Adrenal gland (tissue), 12 donors: ENCODE measurements around the gene TEX29. TPM values are rescaled to one million over a fixed set of nuclear protein-coding genes. Genes with fewer than 3 reads are reported as not detected.

Experiments
- DNase-seq, 7 donors: peaks; one replicate each; pipeline ENCODE4 v3.0.0-alpha.2; 2019 to 2020
- H3K27ac ChIP-seq, 5 donors: fragments of 200-600 bp; sonication (generic) in 4 of 5; 1 replicate in 3 of 5; 2 replicates in 2 of 5; pipeline versions ENCODE4 v1.5.1 to v1.8.0; 2016 to 2020; ENCODE audit warnings: mild to moderate bottlenecking in 1 of 5
- H3K27me3 ChIP-seq: fragments of 200-600 bp; 2 replicates; pipeline ENCODE4 v1.8.0; 2021
- H3K36me3 ChIP-seq, 2 donors: fragments of 200-600 bp; replicated peaks in 1 of 2; 1 replicate in 1 of 2; 2 replicates in 1 of 2; pipeline versions ENCODE4 v1.5.1 to v1.8.0; 2018 to 2022
- H3K4me1 ChIP-seq, 2 donors: fragments of 200-600 bp; replicated peaks in 1 of 2; 1 replicate in 1 of 2; 2 replicates in 1 of 2; pipeline versions ENCODE4 v1.5.1 to v1.8.0; 2018 to 2021
- H3K4me3 ChIP-seq, 4 donors: fragments of 200-600 bp; sonication (generic) in 3 of 4; one replicate each; pipeline ENCODE4 v1.5.1; 2016 to 2018
- H3K9me3 ChIP-seq, 3 donors: fragments of 200-600 bp; sonication (generic) in 1 of 3; replicated peaks in 1 of 3; 1 replicate in 2 of 3; 2 replicates in 1 of 3; pipeline versions ENCODE4 v1.5.1 to v1.8.0; 2016 to 2021
- POLR2A ChIP-seq, 2 donors: fragments of 450-650 bp; IDR thresholded peaks; one replicate each; pipeline ENCODE4 v1.6.1; 2017; ENCODE audit warnings: antibody characterized with exemption in 2 of 2, mild to moderate bottlenecking in 2 of 2, moderate library complexity in 1 of 2
- WGBS, 4 donors: extraction: QIAGEN DNeasy Blood & Tissue Kit in 2 of 4; methylation state at CpG; one replicate each; pipeline versions ENCODE4 v1.1.5 to v1.1.7; 2013 to 2017; 5-methylcytosine and 5-hydroxymethylcytosine counted together
- intact Hi-C, 2 donors: fragments of 100-400 bp; cut with DNase I; formaldehyde crosslinking; loops; one replicate each; pipeline versions ENCODE4 v1.14.1 to v1.15.0; 2022 to 2023
- polyA plus RNA-seq, 3 donors: library from polyadenylated mRNA; stranded (reverse); fragments of 200-250 nt in 2 of 3; fragments of 350-450 nt in 1 of 3; fragmentation: Illumina TruSeq in 1 of 3; extraction: RNeasy Lipid Tissue Mini Kit (QIAGEN cat#74804) in 1 of 3; gene quantifications; one replicate each; pipeline ENCODE4 v1.2.3, GENCODE V29; 2013 to 2014
- total RNA-seq, 9 donors: library from RNA; depleted of rRNA in 4 of 9; stranded (reverse); fragments of >200 nt in 4 of 9; fragments of 120-200 nt in 1 of 9; fragmentation: NEBNext Ultra II Directional in 1 of 9; extraction: Animal tissue kit (Norgen Biotek cat#: 25700) in 1 of 9; gene quantifications; one replicate each; pipeline versions ENCODE4 v1.1.0 to v1.2.4, GENCODE V29; 2013 to 2023
- TF ChIP-seq, protein P1 (sequence below), 6 experiments: fragments of 450-650 bp in 4 of 6; fragments of 200-600 bp in 2 of 6; sonication (generic) in 1 of 6; IDR thresholded peaks; 1 replicate in 5 of 6; 2 replicates in 1 of 6; pipeline versions ENCODE4 v1.5.1 to v1.8.0; 2016 to 2021; ENCODE audit warnings: antibody characterized with exemption in 6 of 6, mild to moderate bottlenecking in 2 of 6, moderate library complexity in 1 of 6
- donor health status: healthy with polysubstance abuse.
- donor health status: Bipolar disorder and iron deficiency.
- donor health status: DM: yes; HTN: yes; CAD: no.
- donor health status: DM: no; HTN: no; CAD: no.
- donor health status: DM: no; HTN: no; CAD: no.
- donor health status: DM: yes; HTN: yes; CAD: no.

Gene TEX29
- total and polyA plus RNA-seq, 12 donors: 0.28 to 4.0 (median 0.34) TPM; not detected in 7

DNA sequence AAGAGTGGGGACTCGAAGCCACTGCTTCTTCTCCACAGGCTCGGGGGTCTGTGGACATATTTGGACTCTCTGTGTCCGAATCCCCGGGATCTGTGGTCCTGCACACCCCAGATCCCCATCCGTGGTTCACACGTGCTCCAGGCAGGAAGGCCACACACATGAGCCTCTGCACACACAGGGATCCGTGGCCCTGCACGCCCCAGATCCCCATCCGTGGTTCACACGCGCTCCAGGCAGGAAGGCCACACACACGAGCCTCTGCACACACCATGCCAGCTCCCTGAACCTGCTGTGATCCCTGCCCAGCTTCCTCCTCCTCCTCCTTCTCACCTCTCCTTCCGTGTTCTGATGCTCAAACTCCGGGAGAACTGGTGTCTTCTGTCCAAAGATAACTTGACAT, 3.1 kb downstream of the TEX29 start:
- intact Hi-C loops: no loop called here
- WGBS, 4 donors: 77 to 84% (median 79%) methylated on average over 14 of the region's 14 CpGs
- Histone ChIP-seq H3K36me3 (no peaks in the 10 kb centered on the region), H3K4me3 (no peak overlapping the region), H3K27ac (no peak overlapping the region), H3K4me1 (no peaks in the 10 kb centered on the region), H3K9me3 (no peaks in the 10 kb centered on the region), H3K27me3 (no peaks in the 10 kb centered on the region)
- DNase-seq: no peak
- no peak for TF ChIP-seq POLR2A (IDR thresholded peaks at IDR 0.05)
- TF ChIP-seq, protein P1, sequence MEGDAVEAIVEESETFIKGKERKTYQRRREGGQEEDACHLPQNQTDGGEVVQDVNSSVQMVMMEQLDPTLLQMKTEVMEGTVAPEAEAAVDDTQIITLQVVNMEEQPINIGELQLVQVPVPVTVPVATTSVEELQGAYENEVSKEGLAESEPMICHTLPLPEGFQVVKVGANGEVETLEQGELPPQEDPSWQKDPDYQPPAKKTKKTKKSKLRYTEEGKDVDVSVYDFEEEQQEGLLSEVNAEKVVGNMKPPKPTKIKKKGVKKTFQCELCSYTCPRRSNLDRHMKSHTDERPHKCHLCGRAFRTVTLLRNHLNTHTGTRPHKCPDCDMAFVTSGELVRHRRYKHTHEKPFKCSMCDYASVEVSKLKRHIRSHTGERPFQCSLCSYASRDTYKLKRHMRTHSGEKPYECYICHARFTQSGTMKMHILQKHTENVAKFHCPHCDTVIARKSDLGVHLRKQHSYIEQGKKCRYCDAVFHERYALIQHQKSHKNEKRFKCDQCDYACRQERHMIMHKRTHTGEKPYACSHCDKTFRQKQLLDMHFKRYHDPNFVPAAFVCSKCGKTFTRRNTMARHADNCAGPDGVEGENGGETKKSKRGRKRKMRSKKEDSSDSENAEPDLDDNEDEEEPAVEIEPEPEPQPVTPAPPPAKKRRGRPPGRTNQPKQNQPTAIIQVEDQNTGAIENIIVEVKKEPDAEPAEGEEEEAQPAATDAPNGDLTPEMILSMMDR (IDR thresholded peaks at IDR 0.05): no peak

- intact Hi-C loops: no loop called here
- Histone ChIP-seq H3K4me1 (no peaks in the 10 kb centered on the region), H3K27ac (no peak overlapping the region), H3K27me3 (no peaks in the 10 kb centered on the region), H3K36me3 (no peaks in the 10 kb centered on the region), H3K4me3 (no peak overlapping the region), H3K9me3 (no peaks in the 10 kb centered on the region)
- TF ChIP-seq, protein P1 (IDR thresholded peaks at IDR 0.05): no peak
- no peak for TF ChIP-seq POLR2A (IDR thresholded peaks at IDR 0.05)
- no peak for DNase-seq
- 69 to 77% (median 73%) methylated on average over 3 to 17 of the region's 17 CpGs for WGBS, 4 donors
Observed at GRCh38 chr13:111323950-111324651, 3.7 kb downstream of the TEX29 start.

- Histone ChIP-seq H3K27me3 (no peaks in the 10 kb centered on the region), H3K4me3 (no peak overlapping the region), H3K36me3 (no peaks in the 10 kb centered on the region), H3K4me1 (no peaks in the 10 kb centered on the region), H3K27ac (no peak overlapping the region), H3K9me3 (no peaks in the 10 kb centered on the region)
- 65 to 81% (median 71%) methylated on average over 13 to 14 of the region's 14 CpGs for WGBS, 4 donors
- TF ChIP-seq, protein P1 (IDR thresholded peaks at IDR 0.05): no peak
- DNase-seq: no peak
- intact Hi-C loops: no loop called here
Observed at GRCh38 chr13:111324736-111325135, 4.3 kb downstream of the TEX29 start.

DNA sequence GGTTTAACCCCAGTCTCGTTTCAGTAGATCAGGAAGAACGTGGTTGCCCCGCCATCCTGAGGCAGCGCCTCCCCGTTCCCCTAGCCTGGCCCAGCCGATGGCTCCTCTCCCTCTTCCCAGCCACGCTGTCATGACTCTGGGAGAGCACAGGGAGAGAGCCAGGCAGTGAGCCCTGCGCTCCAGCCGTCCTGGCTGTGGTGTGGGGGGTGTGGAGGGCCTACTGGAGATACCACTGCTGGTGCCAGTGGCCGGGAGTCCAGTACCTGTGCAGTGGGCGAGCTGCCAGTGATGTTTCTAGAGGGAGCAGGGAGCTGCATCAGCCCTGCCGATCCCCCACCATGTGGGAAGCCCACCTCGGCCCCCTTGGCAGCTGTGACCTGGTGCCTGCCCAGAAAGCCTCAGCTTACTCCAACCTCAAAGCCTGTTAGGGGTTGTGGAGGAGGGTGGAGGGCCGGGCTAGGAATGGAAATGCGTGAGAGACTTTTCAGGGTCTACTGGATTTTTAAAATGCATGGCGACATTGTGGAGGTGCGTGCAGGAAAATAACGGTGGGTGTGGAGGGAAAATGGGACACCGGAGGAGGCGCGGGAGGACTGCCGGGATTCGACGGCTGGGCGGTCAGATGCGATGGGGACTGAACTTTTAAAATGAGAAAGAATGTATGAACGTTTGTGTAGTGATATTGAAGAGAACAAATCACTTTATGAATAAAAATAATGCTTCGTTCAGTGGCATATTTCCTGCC, 4.9 kb downstream of the TEX29 start:
- no peak overlapping the region for H3K4me3 ChIP-seq
- no peak overlapping the region for H3K27ac ChIP-seq
- H3K9me3 ChIP-seq: no peaks in the 10 kb centered on the region
- H3K36me3 ChIP-seq: no peaks in the 10 kb centered on the region
- intact Hi-C loops: no loop called here
- no peak for DNase-seq
- 80 to 90% (median 83%) methylated on average over 16 to 28 of the region's 28 CpGs for WGBS, 4 donors
- no peaks in the 10 kb centered on the region for H3K4me1 ChIP-seq
- TF ChIP-seq, protein P1 (IDR thresholded peaks at IDR 0.05): no peak
- H3K27me3 ChIP-seq: no peaks in the 10 kb centered on the region
